Aorta (tissue), 4 donors: ENCODE data around the gene SELENOP. TPM values are rescaled to one million over a fixed set of nuclear protein-coding genes. Genes with fewer than 3 reads are reported as not detected.

ENCODE experiments used
- polyA plus RNA-seq, 2 donors: library from polyadenylated mRNA; stranded (reverse); fragments of 200-250 nt; gene quantifications; one replicate each; pipeline ENCODE4 v1.2.3, GENCODE V29; 2013
- total RNA-seq, 2 donors: library from RNA; stranded (reverse); fragmentation: NEBNext Ultra II Directional; extraction: Animal tissue kit (Norgen Biotek cat#: 25700); gene quantifications; one replicate each; pipeline ENCODE4 v1.2.1, GENCODE V29; 2021
- donor health status: healthy with polysubstance abuse.
- donor health status: Bipolar disorder and iron deficiency.
- donor health status: DM: no; HTN: no; CAD: no.
- donor health status: DM: yes; HTN: yes; CAD: no.

Gene SELENOP
- total and polyA plus RNA-seq, 4 donors, result 44.5 to 580 (median 384) TPM

Other genes with a start within 250 kb of the SELENOP start
- gene CCDC152, start 55.1 kb downstream of the SELENOP start, total RNA-seq, result 1 to 10 TPM in 1 of 2 donors, under 1 TPM in 1; 0.78 to 1.4 TPM
- 1 to 10 TPM; 1.6 to 3.5 TPM for gene CCDC152, start 55.1 kb downstream of the SELENOP start, polyA plus RNA-seq
- gene ANXA2R, start 228.4 kb upstream of the SELENOP start, total RNA-seq, result 1 to 10 TPM; 2.7 to 6.4 TPM
- gene ANXA2R, start 228.4 kb upstream of the SELENOP start, polyA plus RNA-seq, result 1 to 10 TPM in 1 of 2 donors, under 1 TPM in 1; 0.38 to 3.6 TPM